Gastrocnemius medialis (tissue), 4 donors: ENCODE data around the gene SMARCD3. TPM values are rescaled to one million over a fixed set of nuclear protein-coding genes. Genes with fewer than 3 reads are reported as not detected.

ENCODE experiments used
- ATAC-seq, 2 donors: fragments of 150-250 bp; one replicate each; pipeline ENCODE4 v1.9.1; 2016
- DNase-seq, 2 donors: peaks; one replicate each; pipeline ENCODE4 v3.0.0-alpha.2; 2019
- H3K27ac ChIP-seq, 4 donors: fragments of 200-600 bp; sonication (generic); 1 replicate in 1 of 4; 2 replicates in 3 of 4; pipeline ENCODE4 v1.5.1; 2016 to 2018; ENCODE audit warnings: mild to moderate bottlenecking in 2 of 4, moderate library complexity in 1 of 4
- H3K27me3 ChIP-seq, 3 donors: fragments of 200-600 bp; sonication (generic) in 2 of 3; 1 replicate in 1 of 3; 2 replicates in 2 of 3; pipeline versions ENCODE4 v1.5.1 to v1.6.0; 2016 to 2019; ENCODE audit warnings: mild to moderate bottlenecking in 1 of 3, moderate library complexity in 1 of 3
- H3K36me3 ChIP-seq, 2 donors: fragments of 200-600 bp; sonication (generic) in 1 of 2; one replicate each; pipeline ENCODE4 v1.5.1; 2017 to 2018
- H3K4me1 ChIP-seq, 2 donors: fragments of 200-600 bp; sonication (generic) in 1 of 2; one replicate each; pipeline ENCODE4 v1.5.1; 2016 to 2017; ENCODE audit warnings: mild to moderate bottlenecking in 2 of 2
- H3K4me3 ChIP-seq, 4 donors: fragments of 200-600 bp; sonication (generic) in 3 of 4; 1 replicate in 1 of 4; 2 replicates in 3 of 4; pipeline ENCODE4 v1.5.1; 2016 to 2019; ENCODE audit warnings: mild to moderate bottlenecking in 2 of 4
- H3K9me3 ChIP-seq, 3 donors: fragments of 200-600 bp; sonication (generic) in 2 of 3; 1 replicate in 1 of 3; 2 replicates in 2 of 3; pipeline ENCODE4 v1.5.1; 2016 to 2019
- POLR2A ChIP-seq, 2 donors: fragments of 450-650 bp; IDR thresholded peaks; one replicate each; pipeline ENCODE4 v1.6.1; 2017; ENCODE audit warnings: antibody characterized with exemption in 2 of 2, mild to moderate bottlenecking in 2 of 2, moderate library complexity in 2 of 2
- in situ Hi-C, 4 donors: fragments of 200-750 bp; cut with MboI; loops; one replicate each; pipeline versions ENCODE4 v1.15.0 to v1.8.0; 2017; ENCODE audit warnings: low sequenced_read_pairs in 4 of 4
- intact Hi-C: fragments of 100-400 bp; cut with DNase I; formaldehyde crosslinking; loops from one replicate; pipeline ENCODE4 v1.15.1; 2023; ENCODE audit warnings: low total_unique reads
- total RNA-seq, 4 donors: library from RNA; depleted of rRNA; stranded (reverse); fragments of >200 nt; gene quantifications; one replicate each; pipeline versions ENCODE4 v1.1.0 to v1.2.3, GENCODE V29; 2016
- TF ChIP-seq, protein P1 (sequence below), 5 experiments: fragments of 450-650 bp in 3 of 5; fragments of 200-600 bp in 2 of 5; sonication (generic) in 2 of 5; IDR thresholded peaks in 4 of 5; conservative IDR thresholded peaks in 1 of 5; 1 replicate in 4 of 5; 2 replicates in 1 of 5; pipeline ENCODE4 v1.5.1; 2016 to 2019; ENCODE audit warnings: antibody characterized with exemption in 5 of 5, mild to moderate bottlenecking in 3 of 5, moderate library complexity in 3 of 5

The SMARCD3 gene
- total RNA-seq, 4 donors from 2014 or later, result 41.8 to 103 (median 75.4) TPM

DNA sequence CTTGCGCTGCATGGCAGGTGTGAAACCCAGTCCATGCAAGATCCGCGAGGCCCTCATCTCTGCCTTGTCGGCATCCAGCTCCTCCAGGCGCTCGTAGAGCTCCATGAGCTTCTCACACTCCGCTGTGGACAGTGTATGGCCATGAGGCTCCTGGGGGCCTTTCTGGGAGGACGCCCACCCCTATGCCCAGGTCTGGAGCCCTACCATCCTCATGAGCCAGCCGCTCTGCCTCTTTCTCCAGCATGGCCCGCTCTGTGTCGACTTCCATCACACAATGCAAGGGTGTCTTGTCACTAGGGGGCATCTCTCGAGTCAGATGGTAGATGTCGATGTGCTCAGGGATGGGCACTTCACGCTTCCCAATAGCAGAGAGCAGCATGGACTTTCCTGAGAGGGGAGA, 24.8 kb downstream of the SMARCD3 start:
- TF ChIP-seq, protein P1, sequence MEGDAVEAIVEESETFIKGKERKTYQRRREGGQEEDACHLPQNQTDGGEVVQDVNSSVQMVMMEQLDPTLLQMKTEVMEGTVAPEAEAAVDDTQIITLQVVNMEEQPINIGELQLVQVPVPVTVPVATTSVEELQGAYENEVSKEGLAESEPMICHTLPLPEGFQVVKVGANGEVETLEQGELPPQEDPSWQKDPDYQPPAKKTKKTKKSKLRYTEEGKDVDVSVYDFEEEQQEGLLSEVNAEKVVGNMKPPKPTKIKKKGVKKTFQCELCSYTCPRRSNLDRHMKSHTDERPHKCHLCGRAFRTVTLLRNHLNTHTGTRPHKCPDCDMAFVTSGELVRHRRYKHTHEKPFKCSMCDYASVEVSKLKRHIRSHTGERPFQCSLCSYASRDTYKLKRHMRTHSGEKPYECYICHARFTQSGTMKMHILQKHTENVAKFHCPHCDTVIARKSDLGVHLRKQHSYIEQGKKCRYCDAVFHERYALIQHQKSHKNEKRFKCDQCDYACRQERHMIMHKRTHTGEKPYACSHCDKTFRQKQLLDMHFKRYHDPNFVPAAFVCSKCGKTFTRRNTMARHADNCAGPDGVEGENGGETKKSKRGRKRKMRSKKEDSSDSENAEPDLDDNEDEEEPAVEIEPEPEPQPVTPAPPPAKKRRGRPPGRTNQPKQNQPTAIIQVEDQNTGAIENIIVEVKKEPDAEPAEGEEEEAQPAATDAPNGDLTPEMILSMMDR (IDR thresholded peaks at IDR 0.05 in 4 of 5, conservative IDR thresholded peaks at IDR 0.05 in 1 of 5), result no peak
- TF ChIP-seq POLR2A (IDR thresholded peaks at IDR 0.05), result no peak
- Histone ChIP-seq H3K4me1 (peaks cover 21 to 24% of the 10 kb centered on the region in 2 donors), H3K9me3 (no peaks in the 10 kb centered on the region), H3K36me3 (peaks cover 2 to 70% of the 10 kb centered on the region in 2 donors), H3K27me3 (no peaks in the 10 kb centered on the region), H3K27ac (no peak overlapping the region), H3K4me3 (no peak overlapping the region)
- ATAC-seq (no peak), DNase-seq (no peak)
- in situ Hi-C loops (no loop called here), intact Hi-C loops (no loop called here)

DNA sequence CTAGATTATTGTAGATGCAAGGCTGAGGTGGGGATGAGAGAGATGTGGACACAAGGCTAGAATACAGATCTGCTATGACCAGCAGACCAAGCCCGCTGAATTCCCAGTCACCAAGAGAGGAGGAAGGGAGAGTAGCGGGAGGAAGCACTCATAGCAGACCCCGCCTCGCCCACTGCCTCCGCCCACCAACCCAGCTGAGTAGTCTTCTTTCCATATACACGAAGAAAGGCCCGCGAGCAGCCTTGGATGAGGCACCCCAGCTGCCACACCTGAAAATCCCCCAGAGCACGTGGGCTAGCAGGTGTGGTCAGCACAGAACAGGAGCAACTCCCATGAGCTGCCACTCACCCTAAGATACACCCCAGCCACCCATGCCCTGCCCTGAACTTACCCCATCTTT, 30.3 kb downstream of the SMARCD3 start:
- intact Hi-C loops (no loop called here), in situ Hi-C loops (no loop called here)
- H3K27ac ChIP-seq, result no peak overlapping the region
- no peaks in the 10 kb centered on the region for H3K4me1 ChIP-seq
- TF ChIP-seq, protein P1 (IDR thresholded peaks at IDR 0.05 in 4 of 5, conservative IDR thresholded peaks at IDR 0.05 in 1 of 5), result no peak
- no peak for TF ChIP-seq POLR2A (IDR thresholded peaks at IDR 0.05)
- DNase-seq, result no peak
- no peaks in the 10 kb centered on the region for H3K9me3 ChIP-seq
- no peak overlapping the region for H3K4me3 ChIP-seq
- no peak for ATAC-seq
- H3K27me3 ChIP-seq, result no peaks in the 10 kb centered on the region
- H3K36me3 ChIP-seq, result peaks cover 3 to 100% of the 10 kb centered on the region in 2 donors

DNA sequence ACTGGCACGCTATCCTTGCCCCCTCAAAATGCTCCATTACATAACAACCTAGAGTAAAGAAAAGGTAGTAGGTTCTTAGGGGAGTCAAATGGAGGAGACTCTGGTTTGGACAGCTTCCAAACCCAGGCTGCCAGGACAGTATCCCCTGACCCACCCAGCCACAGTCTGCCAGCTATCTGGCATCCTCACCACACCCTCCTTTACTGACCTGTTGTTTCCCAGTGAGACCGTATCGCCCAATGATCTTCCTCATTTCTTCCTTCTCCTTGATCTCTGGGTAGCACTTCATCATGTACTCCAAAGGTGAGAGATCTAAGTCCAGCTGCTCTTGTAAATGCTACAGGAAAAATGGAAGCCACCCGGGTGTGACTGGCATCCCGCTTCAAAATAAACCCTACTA, 33.1 kb downstream of the SMARCD3 start:
- Histone ChIP-seq H3K27me3 (no peaks in the 10 kb centered on the region), H3K4me3 (no peak overlapping the region), H3K9me3 (no peaks in the 10 kb centered on the region), H3K36me3 (peaks cover 3 to 87% of the 10 kb centered on the region in 2 donors), H3K27ac (no peak overlapping the region), H3K4me1 (no peaks in the 10 kb centered on the region)
- no peak for TF ChIP-seq POLR2A (IDR thresholded peaks at IDR 0.05)
- TF ChIP-seq, protein P1 (IDR thresholded peaks at IDR 0.05 in 4 of 5, conservative IDR thresholded peaks at IDR 0.05 in 1 of 5), result no peak
- in situ Hi-C loops, result no loop called here
- no peak for ATAC-seq
- DNase-seq, result no peak
- intact Hi-C loops, result no loop called here

DNA sequence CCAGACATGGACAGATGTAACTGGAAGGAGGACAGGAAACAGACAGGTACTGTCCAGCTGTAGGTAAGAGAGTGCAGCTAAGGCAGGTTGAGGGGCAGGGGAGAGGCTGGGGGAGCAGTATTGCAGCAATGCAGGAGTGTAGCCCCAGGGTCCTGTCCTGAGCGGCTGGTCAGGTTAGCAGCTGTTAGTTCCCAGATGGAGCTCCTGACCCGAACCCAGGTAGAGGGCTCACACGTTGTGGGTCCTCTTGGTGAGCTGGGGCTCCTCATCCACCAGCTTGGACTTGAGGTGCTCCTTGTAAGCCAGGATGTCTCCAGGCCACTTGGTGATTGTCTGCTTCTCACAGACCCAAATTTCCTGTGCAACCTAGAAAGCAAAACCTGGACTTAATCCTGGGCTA, 34.7 kb downstream of the SMARCD3 start:
- ATAC-seq (no peak), DNase-seq (no peak)
- intact Hi-C loops, result no loop called here
- Histone ChIP-seq H3K27me3 (no peaks in the 10 kb centered on the region), H3K9me3 (no peaks in the 10 kb centered on the region), H3K4me1 (no peaks in the 10 kb centered on the region), H3K4me3 (no peak overlapping the region), H3K36me3 (peaks cover 2 to 71% of the 10 kb centered on the region in 2 donors), H3K27ac (no peak overlapping the region)
- TF ChIP-seq POLR2A (IDR thresholded peaks at IDR 0.05), result no peak
- in situ Hi-C loops, result no loop called here

DNA sequence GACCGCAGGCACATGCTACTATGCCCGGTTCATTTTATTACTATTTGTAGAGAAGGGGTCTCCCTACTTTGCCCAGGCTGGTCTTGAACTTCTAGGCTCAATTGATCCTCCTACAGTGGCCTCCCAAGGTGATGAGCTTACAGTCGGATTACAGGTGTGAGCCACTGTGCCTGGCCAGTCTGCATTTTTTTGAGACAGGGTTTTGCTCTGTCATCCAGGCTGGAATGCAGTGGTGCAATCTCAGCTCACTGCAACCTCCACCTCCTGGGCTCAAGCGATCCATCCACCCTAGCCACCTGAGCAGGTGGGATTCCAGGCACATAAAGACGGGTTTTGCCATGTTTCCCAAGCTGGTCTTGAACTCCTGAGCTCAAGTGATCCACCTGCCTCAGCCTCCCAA, 35.9 kb downstream of the SMARCD3 start:
- in situ Hi-C loops, result no loop called here
- no peak for ATAC-seq
- Histone ChIP-seq H3K36me3 (peaks cover 0 to 59% of the 10 kb centered on the region in 2 donors), H3K27ac (no peak overlapping the region), H3K9me3 (no peaks in the 10 kb centered on the region), H3K4me1 (no peaks in the 10 kb centered on the region), H3K27me3 (no peaks in the 10 kb centered on the region), H3K4me3 (no peak overlapping the region)
- TF ChIP-seq POLR2A (IDR thresholded peaks at IDR 0.05), result no peak
- TF ChIP-seq, protein P1 (IDR thresholded peaks at IDR 0.05 in 4 of 5, conservative IDR thresholded peaks at IDR 0.05 in 1 of 5), result no peak
- intact Hi-C loops, result no loop called here
- no peak for DNase-seq
